ENCODE measurements around the gene NEB. TPM values are rescaled to one million over a fixed set of nuclear protein-coding genes. Genes with fewer than 3 reads are reported as not detected.

NEB gene
- total RNA-seq, 1 donor from 2014 or later, result 0.53 TPM

GRCh38 chr2:151472966-151473365 lies 261.3 kb downstream of the NEB start:
- H3K4me3 ChIP-seq, result no peak overlapping the region
- no peak for TF ChIP-seq CTCF (IDR thresholded peaks at IDR 0.05)
- no peaks in the 10 kb centered on the region for H3K4me1 ChIP-seq
- peaks cover 35 to 54% of the 10 kb centered on the region in 2 donors for H3K36me3 ChIP-seq
- no peaks in the 10 kb centered on the region for H3K9me3 ChIP-seq
- DNase-seq (ENCODE audit: low spot score in 2 of 2), result no peak
- no peaks in the 10 kb centered on the region for H3K27me3 ChIP-seq
- intact Hi-C loops (cut with DNase I), result no loop called here
- H3K27ac ChIP-seq, result no peak overlapping the region

GRCh38 chr2:151470556-151470955 lies 263.7 kb downstream of the NEB start:
- intact Hi-C loops (cut with DNase I), result no loop called here
- peaks cover 41 to 72% of the 10 kb centered on the region in 2 donors for H3K36me3 ChIP-seq
- no peaks in the 10 kb centered on the region for H3K27me3 ChIP-seq
- TF ChIP-seq CTCF (IDR thresholded peaks at IDR 0.05), result no peak
- no peak overlapping the region for H3K27ac ChIP-seq
- H3K4me3 ChIP-seq, result no peak overlapping the region
- no peaks in the 10 kb centered on the region for H3K9me3 ChIP-seq
- DNase-seq (ENCODE audit: low spot score in 2 of 2), result no peak
- no peaks in the 10 kb centered on the region for H3K4me1 ChIP-seq

- Histone ChIP-seq H3K4me3 (no peak overlapping the region), H3K4me1 (no peaks in the 10 kb centered on the region), H3K27me3 (no peaks in the 10 kb centered on the region), H3K9me3 (no peaks in the 10 kb centered on the region), H3K36me3 (peaks cover 66 to 94% of the 10 kb centered on the region in 2 donors), H3K27ac (no peak overlapping the region)
- DNase-seq (ENCODE audit: low spot score in 2 of 2), result no peak
- intact Hi-C loops (cut with DNase I), result no loop called here
- no peak for TF ChIP-seq CTCF (IDR thresholded peaks at IDR 0.05)
These were observed 268.5 kb downstream of the NEB start for GRCh38 chr2:151465771-151466170.

- H3K4me1 ChIP-seq, result no peaks in the 10 kb centered on the region
- TF ChIP-seq CTCF (IDR thresholded peaks at IDR 0.05), result no peak
- intact Hi-C loops (cut with DNase I), result no loop called here
- no peak overlapping the region for H3K27ac ChIP-seq
- no peaks in the 10 kb centered on the region for H3K27me3 ChIP-seq
- DNase-seq (ENCODE audit: low spot score in 2 of 2), result no peak
- no peaks in the 10 kb centered on the region for H3K9me3 ChIP-seq
- H3K4me3 ChIP-seq, result no peak overlapping the region
- H3K36me3 ChIP-seq, result peaks cover 32 to 64% of the 10 kb centered on the region in 2 donors
These were observed 274.9 kb downstream of the NEB start for GRCh38 chr2:151459358-151459757.

- intact Hi-C loops (cut with DNase I), result no loop called here
- Histone ChIP-seq H3K4me1 (no peaks in the 10 kb centered on the region), H3K27me3 (no peaks in the 10 kb centered on the region), H3K36me3 (peaks cover 59 to 76% of the 10 kb centered on the region in 2 donors), H3K4me3 (no peak overlapping the region), H3K9me3 (no peaks in the 10 kb centered on the region), H3K27ac (no peak overlapping the region)
- DNase-seq (ENCODE audit: low spot score in 2 of 2), result no peak
- no peak for TF ChIP-seq CTCF (IDR thresholded peaks at IDR 0.05)
These were observed 295.1 kb downstream of the NEB start for GRCh38 chr2:151439127-151439526.

GRCh38 chr2:151438506-151438905 lies 295.8 kb downstream of the NEB start:
- no peak overlapping the region for H3K27ac ChIP-seq
- H3K9me3 ChIP-seq, result no peaks in the 10 kb centered on the region
- intact Hi-C loops (cut with DNase I), result no loop called here
- H3K4me1 ChIP-seq, result no peaks in the 10 kb centered on the region
- no peak overlapping the region for H3K4me3 ChIP-seq
- TF ChIP-seq CTCF (IDR thresholded peaks at IDR 0.05), result no peak
- H3K27me3 ChIP-seq, result no peaks in the 10 kb centered on the region
- H3K36me3 ChIP-seq, result peaks cover 65 to 78% of the 10 kb centered on the region in 2 donors
- DNase-seq (ENCODE audit: low spot score in 2 of 2), result no peak

Data from ascending aorta (tissue), 2 donors.